Natural killer cell (primary cell): ENCODE data around the gene NR4A2. TPM values are rescaled to one million over a fixed set of nuclear protein-coding genes. Genes with fewer than 3 reads are reported as not detected.

Experiments
- ATAC-seq, 3 donors: fragments of 150-1000 bp in 2 of 3; fragments of 200-7000 bp in 1 of 3; cut with Tn5 transposase; 1 replicate in 1 of 3; 2 replicates in 2 of 3; pipeline ENCODE4 v1.10.0; 2021; ENCODE audit warnings: mild to moderate bottlenecking in 2 of 3, moderate library complexity in 2 of 3
- DNase-seq, 2 donors: peaks; one replicate each; pipeline versions ENCODE4 v3.0.0 to v3.0.0-alpha.2; 2013 to 2021; ENCODE audit warnings: mixed read lengths in 1 of 2
- H3K27ac ChIP-seq: one replicate; pipeline ENCODE4 v1.5.1; 2013; ENCODE audit warnings: mild to moderate bottlenecking, low read length
- H3K27me3 ChIP-seq: one replicate; pipeline ENCODE4 v1.6.1; 2013; ENCODE audit warnings: low read length; ENCODE audit not compliant: control insufficient read depth, insufficient read depth
- H3K36me3 ChIP-seq: one replicate; pipeline ENCODE4 v1.6.1; 2013; ENCODE audit warnings: low read length; ENCODE audit not compliant: control insufficient read depth, insufficient read depth
- H3K4me1 ChIP-seq: one replicate; pipeline ENCODE4 v1.6.1; 2013; ENCODE audit warnings: low read length; ENCODE audit not compliant: control insufficient read depth, insufficient read depth
- H3K4me3 ChIP-seq: one replicate; pipeline ENCODE4 v1.5.1; 2013; ENCODE audit warnings: low read length
- H3K9me3 ChIP-seq: one replicate; pipeline ENCODE4 v1.6.1; 2013; ENCODE audit warnings: low read length; ENCODE audit not compliant: control insufficient read depth, insufficient read depth
- H3K27ac Mint-ChIP-seq, 2 donors: one replicate each; pipeline ENCODE4 v1.8.0; 2022; ENCODE audit warnings: mild to moderate bottlenecking in 2 of 2, mixed read lengths in 2 of 2, moderate library complexity in 1 of 2
- H3K27me3 Mint-ChIP-seq, 2 donors: one replicate each; pipeline ENCODE4 v1.8.0; 2022; ENCODE audit warnings: low read depth in 2 of 2, mixed read lengths in 2 of 2
- H3K36me3 Mint-ChIP-seq: one replicate; pipeline ENCODE4 v1.8.0; 2022; ENCODE audit warnings: mixed read lengths
- H3K4me1 Mint-ChIP-seq, 2 donors: one replicate each; pipeline ENCODE4 v1.8.0; 2022; ENCODE audit warnings: mixed read lengths in 2 of 2
- H3K4me3 Mint-ChIP-seq: one replicate; pipeline ENCODE4 v1.8.0; 2022; ENCODE audit warnings: mild to moderate bottlenecking, moderate library complexity, mixed read lengths
- H3K9me3 Mint-ChIP-seq, 2 donors: one replicate each; pipeline ENCODE4 v1.8.0; 2022; ENCODE audit warnings: mixed read lengths in 2 of 2
- WGBS: methylation state at CpG from one replicate; pipeline ENCODE4 v1.1.7; 2013; ENCODE audit warnings: missing lambda C conversion rate; ENCODE audit not compliant: insufficient coverage; 5-methylcytosine and 5-hydroxymethylcytosine counted together
- intact Hi-C: fragments of 100-400 bp; cut with micrococcal nuclease; formaldehyde crosslinking; loops from one replicate; pipeline ENCODE4 v1.14.2; 2022
- total RNA-seq, 4 donors: library from RNA; stranded (reverse); fragments of 120-200 nt in 1 of 4; gene quantifications; one replicate each; pipeline versions ENCODE4 v1.2.3 to v1.2.4, GENCODE V29; 2013 to 2022
- TF ChIP-seq, protein P1 (sequence below): fragments of 200-600 bp; IDR thresholded peaks from one replicate; pipeline ENCODE4 v1.8.0; 2022; ENCODE audit warnings: antibody characterized with exemption

Gene NR4A2
- total RNA-seq, 3 donors from 2014 or later (not counting 1 experiment from before 2014, with no cell fraction given), result 163 to 316 (median 266) TPM

DNA sequence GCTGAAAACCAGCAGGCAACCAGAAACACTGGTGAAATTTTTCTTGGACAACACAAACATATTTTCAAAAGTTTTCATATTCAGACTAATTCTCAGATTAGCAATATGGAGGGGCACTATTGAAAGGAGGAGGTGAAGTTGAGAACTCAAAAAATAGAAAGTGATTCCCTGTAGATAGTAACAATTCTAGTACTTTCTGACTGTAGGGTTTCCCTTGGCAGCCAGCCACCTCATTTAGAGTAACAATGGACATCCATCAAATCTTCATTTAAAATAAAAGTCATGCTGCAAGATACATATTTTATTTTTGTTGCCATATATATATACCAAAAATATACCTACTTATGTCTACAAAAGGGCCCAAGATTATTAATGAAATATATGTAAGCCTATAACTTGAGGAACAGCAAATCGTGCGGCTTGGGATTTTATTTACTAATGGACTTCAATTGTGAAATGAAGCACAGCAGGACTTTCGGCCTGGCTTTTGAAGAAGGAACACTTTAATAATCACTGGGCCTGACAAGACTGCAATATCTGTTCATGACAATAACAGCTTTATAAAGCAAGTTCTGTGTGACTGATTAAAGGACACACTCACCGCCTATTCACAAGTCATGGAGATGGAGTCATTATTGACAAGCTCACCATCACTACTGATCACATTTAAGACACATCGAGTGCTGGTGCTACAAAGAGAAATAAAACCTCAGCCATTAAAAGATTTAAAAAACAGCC lies 6.8 kb upstream of the NR4A2 start:
- H3K4me3 Mint-ChIP-seq, result peak overlapping the region; percentile 47
- H3K27ac Mint-ChIP-seq, result peak overlapping the region in 1 of 2 donors; percentile 96
- no peak overlapping the region for H3K27ac ChIP-seq

DNA sequence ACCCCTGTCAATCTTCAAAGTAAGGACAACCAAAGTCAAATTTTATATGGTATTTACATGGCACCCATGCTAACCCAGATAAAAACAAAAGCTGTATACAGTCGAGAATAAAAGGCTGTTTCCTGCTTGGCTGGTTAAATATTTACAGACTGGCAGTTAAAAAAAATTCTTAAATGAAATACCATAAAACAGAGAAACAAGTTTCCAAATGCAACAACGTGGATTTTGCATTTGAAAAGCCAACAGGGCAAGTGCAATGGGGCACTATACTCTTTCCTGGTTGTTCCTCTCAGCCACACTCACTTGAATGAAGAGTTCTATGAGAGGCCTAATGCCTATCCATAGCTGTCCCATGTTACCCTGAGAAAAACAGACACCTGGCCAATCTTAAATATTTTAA lies 6.1 kb upstream of the NR4A2 start:
- Mint-ChIP-seq H3K4me1 (peaks cover 46 to 48% of the 10 kb centered on the region in 2 donors), H3K36me3 (no peaks in the 10 kb centered on the region), H3K9me3 (no peaks in the 10 kb centered on the region), H3K4me3 (peak overlapping the region; percentile 37), H3K27me3 (no peaks in the 10 kb centered on the region), H3K27ac (no peak overlapping the region)
- no peak for DNase-seq
- 77% methylated on average over 2 of the region's 2 CpGs for WGBS
- no peak for ATAC-seq
- no peaks in the 10 kb centered on the region for H3K36me3 ChIP-seq
- no peaks in the 10 kb centered on the region for H3K27me3 ChIP-seq
- intact Hi-C loops, result loop anchor here (10.0 kb wide), 1 partner anchor 1076 kb away; no protein-coding TSS in a partner anchor
- no peak overlapping the region for H3K4me3 ChIP-seq
- H3K27ac ChIP-seq, result no peak overlapping the region
- no peaks in the 10 kb centered on the region for H3K9me3 ChIP-seq
- peaks cover 16% of the 10 kb centered on the region for H3K4me1 ChIP-seq
- TF ChIP-seq, protein P1, sequence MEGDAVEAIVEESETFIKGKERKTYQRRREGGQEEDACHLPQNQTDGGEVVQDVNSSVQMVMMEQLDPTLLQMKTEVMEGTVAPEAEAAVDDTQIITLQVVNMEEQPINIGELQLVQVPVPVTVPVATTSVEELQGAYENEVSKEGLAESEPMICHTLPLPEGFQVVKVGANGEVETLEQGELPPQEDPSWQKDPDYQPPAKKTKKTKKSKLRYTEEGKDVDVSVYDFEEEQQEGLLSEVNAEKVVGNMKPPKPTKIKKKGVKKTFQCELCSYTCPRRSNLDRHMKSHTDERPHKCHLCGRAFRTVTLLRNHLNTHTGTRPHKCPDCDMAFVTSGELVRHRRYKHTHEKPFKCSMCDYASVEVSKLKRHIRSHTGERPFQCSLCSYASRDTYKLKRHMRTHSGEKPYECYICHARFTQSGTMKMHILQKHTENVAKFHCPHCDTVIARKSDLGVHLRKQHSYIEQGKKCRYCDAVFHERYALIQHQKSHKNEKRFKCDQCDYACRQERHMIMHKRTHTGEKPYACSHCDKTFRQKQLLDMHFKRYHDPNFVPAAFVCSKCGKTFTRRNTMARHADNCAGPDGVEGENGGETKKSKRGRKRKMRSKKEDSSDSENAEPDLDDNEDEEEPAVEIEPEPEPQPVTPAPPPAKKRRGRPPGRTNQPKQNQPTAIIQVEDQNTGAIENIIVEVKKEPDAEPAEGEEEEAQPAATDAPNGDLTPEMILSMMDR, result no peak

More for the DNA sequence above, 6.8 kb upstream of the NR4A2 start:
- DNase-seq (no peak), ATAC-seq (no peak)
- Mint-ChIP-seq H3K4me1 (peaks cover 40 to 42% of the 10 kb centered on the region in 2 donors), H3K9me3 (no peaks in the 10 kb centered on the region), H3K27me3 (no peaks in the 10 kb centered on the region), H3K36me3 (no peaks in the 10 kb centered on the region)
- TF ChIP-seq, protein P1, result no peak
- Histone ChIP-seq H3K27me3 (no peaks in the 10 kb centered on the region), H3K4me1 (peaks cover 12% of the 10 kb centered on the region), H3K4me3 (no peak overlapping the region), H3K9me3 (no peaks in the 10 kb centered on the region), H3K36me3 (no peaks in the 10 kb centered on the region)
- 94% methylated on average over 5 of the region's 5 CpGs for WGBS
- intact Hi-C loops, result loop anchor here (10.0 kb wide), 1 partner anchor 1076 kb away; no protein-coding TSS in a partner anchor

DNA sequence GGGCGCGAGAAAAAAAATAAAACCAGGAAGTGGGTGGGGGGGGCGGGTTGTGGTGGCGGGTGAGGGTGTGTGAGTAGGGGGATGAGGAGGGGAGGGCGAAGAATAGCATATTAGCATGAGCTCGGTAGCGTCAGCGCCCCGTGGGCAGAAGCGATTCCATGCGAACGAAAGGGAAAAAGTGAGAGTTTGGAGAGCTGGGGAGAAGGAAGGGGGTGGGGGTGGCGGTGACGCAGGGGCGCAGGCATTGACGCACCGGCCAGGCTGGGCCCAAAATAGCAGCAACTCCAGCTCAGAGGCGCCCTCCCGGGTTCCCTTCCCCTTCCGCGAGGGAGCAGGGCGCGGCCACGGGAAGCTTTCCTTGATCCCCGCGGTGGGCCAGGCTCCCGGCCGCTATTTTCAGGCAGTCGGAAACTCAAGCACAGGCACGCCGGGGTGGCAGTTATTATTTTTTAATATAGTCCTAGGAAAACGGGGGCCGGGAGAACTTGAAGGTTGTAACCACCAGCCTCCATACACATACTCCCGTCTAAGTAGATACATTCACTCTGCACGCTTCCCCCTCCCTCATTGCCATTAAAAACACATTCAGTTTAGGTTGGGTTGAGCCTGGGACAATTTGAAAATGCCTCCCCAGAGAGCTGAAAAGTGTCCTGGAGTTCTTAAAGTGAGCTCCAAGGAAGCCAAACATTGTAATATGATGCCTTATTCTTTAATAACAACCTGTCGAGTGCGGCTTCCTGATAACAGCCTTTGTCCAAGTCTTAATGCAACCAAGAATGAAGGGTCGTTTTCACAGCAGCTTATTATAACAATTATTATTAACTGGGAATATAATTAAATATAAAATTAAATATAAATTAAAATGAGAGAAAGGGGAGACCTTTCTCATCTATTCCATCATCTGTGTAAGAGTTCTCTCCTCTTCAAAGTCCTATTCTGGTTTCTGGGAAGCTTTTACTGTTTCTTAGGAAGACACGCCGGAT lies 2.3 kb upstream of the NR4A2 start:
- Mint-ChIP-seq H3K27ac (peak overlapping the region; percentile 99), H3K4me1 (peaks cover 59 to 61% of the 10 kb centered on the region in 2 donors), H3K27me3 (peaks cover 15 to 25% of the 10 kb centered on the region in 2 donors), H3K36me3 (no peaks in the 10 kb centered on the region), H3K4me3 (peak overlapping the region; percentile 99), H3K9me3 (no peaks in the 10 kb centered on the region)
- Histone ChIP-seq H3K4me1 (peaks cover 33% of the 10 kb centered on the region), H3K27me3 (peaks cover 11% of the 10 kb centered on the region), H3K9me3 (no peaks in the 10 kb centered on the region), H3K4me3 (peak overlapping the region; percentile 91), H3K36me3 (no peaks in the 10 kb centered on the region), H3K27ac (peak overlapping the region; percentile 97)
- WGBS, result under 1% methylated on average over 36 of the region's 40 CpGs
- ATAC-seq (peak; percentile 27 to 53 (median 43)), DNase-seq (peak; percentile 84 to 95)
- TF ChIP-seq, protein P1, result no peak
- intact Hi-C loops, result loop anchor here (2.0 to 10.0 kb wide), 5 partner anchors 66 to 1106 kb away; no protein-coding TSS in a partner anchor
